Lung (tissue), 12 donors: ENCODE measurements around the gene SPINDOC. TPM values are rescaled to one million over a fixed set of nuclear protein-coding genes. Genes with fewer than 3 reads are reported as not detected.

ENCODE experiments used
- ATAC-seq: fragments of 200-7000 bp; cut with Tn5 transposase; one replicate; pipeline ENCODE4 v1.9.1; 2020; ENCODE audit warnings: moderate number of reproducible peaks; ENCODE audit not compliant: insufficient read depth, low FRiP score
- DNase-seq, 3 donors: peaks; one replicate each; pipeline ENCODE4 v3.0.0-alpha.2; 2013 to 2017
- H3K27ac ChIP-seq, 2 donors: one replicate each; pipeline ENCODE4 v1.5.1; 2013; ENCODE audit warnings: mild to moderate bottlenecking in 2 of 2, moderate library complexity in 2 of 2, control low read depth in 1 of 2, inconsistent platforms in 1 of 2, low read depth in 1 of 2, low read length in 1 of 2
- H3K27me3 ChIP-seq, 3 donors: one replicate each; pipeline ENCODE4 v1.5.1; 2013; ENCODE audit warnings: low read length in 2 of 3; ENCODE audit not compliant: control insufficient read depth in 3 of 3, insufficient read depth in 3 of 3
- H3K36me3 ChIP-seq, 4 donors: one replicate each; pipeline ENCODE4 v1.5.1; 2013; ENCODE audit warnings: low read length in 4 of 4, mild to moderate bottlenecking in 1 of 4, moderate library complexity in 1 of 4; ENCODE audit not compliant: control insufficient read depth in 4 of 4, insufficient read depth in 4 of 4
- H3K4me1 ChIP-seq, 5 donors: one replicate each; pipeline ENCODE4 v1.5.1; 2013; ENCODE audit warnings: low read length in 5 of 5, mild to moderate bottlenecking in 2 of 5, moderate library complexity in 1 of 5; ENCODE audit not compliant: control insufficient read depth in 5 of 5, insufficient read depth in 5 of 5
- H3K4me3 ChIP-seq: one replicate; pipeline ENCODE4 v1.5.1; 2013; ENCODE audit warnings: mild to moderate bottlenecking, control low read depth, moderate library complexity
- H3K9ac ChIP-seq, 2 donors: one replicate each; pipeline ENCODE4 v1.5.1; 2013; ENCODE audit warnings: low read length in 2 of 2, control low read depth in 1 of 2; ENCODE audit not compliant: insufficient read depth in 1 of 2
- H3K9me3 ChIP-seq, 4 donors: one replicate each; pipeline ENCODE4 v1.5.1; 2013; ENCODE audit warnings: low read length in 3 of 4, mild to moderate bottlenecking in 1 of 4, moderate library complexity in 1 of 4; ENCODE audit not compliant: control insufficient read depth in 4 of 4, insufficient read depth in 3 of 4
- CTCF ChIP-seq: IDR thresholded peaks from 2 replicates; pipeline ENCODE4 v1.5.1; 2012; ENCODE audit warnings: mild to moderate bottlenecking; ENCODE audit errors: control extremely low read depth, extremely low read depth
- WGBS, 2 donors: extraction: QIAGEN DNeasy Blood & Tissue Kit; methylation state at CpG; one replicate each; pipeline ENCODE4 v1.1.7; 2013; 5-methylcytosine and 5-hydroxymethylcytosine counted together
- polyA plus RNA-seq, 2 donors: library from polyadenylated mRNA; stranded (reverse); fragments of 200-250 nt; gene quantifications; one replicate each; pipeline ENCODE4 v1.2.1, GENCODE V29; 2013
- total RNA-seq, 2 donors: library from RNA; depleted of rRNA in 1 of 2; stranded (reverse); fragments of >200 nt in 1 of 2; gene quantifications; one replicate each; pipeline ENCODE4 v1.2.1, GENCODE V29; 2014 to 2021
- donor health status: control.
- donor health status: control.
- donor health status: Bipolar disorder and iron deficiency.
- donor health status: healthy.
- donor health status: DM: yes; HTN: yes; CAD: no.

The SPINDOC gene
- total and polyA plus RNA-seq, 4 donors, result 9.9 to 23.9 (median 14.2) TPM

- H3K4me1 ChIP-seq, result peaks cover 16 to 28% (median 24%) of the 10 kb centered on the region in 5 donors
- H3K27me3 ChIP-seq, result no peaks in the 10 kb centered on the region
- H3K27ac ChIP-seq, result no peak overlapping the region
- H3K36me3 ChIP-seq, result peaks cover 0 to 5% (median 1%) of the 10 kb centered on the region in 4 donors
- 16 to 30% methylated on average over 4 of the region's 4 CpGs for WGBS, 2 donors
- H3K9ac ChIP-seq, result no peak overlapping the region
- H3K4me3 ChIP-seq, result no peak overlapping the region
- peak; percentile 59 for ATAC-seq
- H3K9me3 ChIP-seq, result no peaks in the 10 kb centered on the region
- peak; percentile 64 to 87 (median 72) for DNase-seq
- no peak for TF ChIP-seq CTCF
These were observed 53.0 kb downstream of the SPINDOC start for GRCh38 chr11:63866211-63866610.

DNA sequence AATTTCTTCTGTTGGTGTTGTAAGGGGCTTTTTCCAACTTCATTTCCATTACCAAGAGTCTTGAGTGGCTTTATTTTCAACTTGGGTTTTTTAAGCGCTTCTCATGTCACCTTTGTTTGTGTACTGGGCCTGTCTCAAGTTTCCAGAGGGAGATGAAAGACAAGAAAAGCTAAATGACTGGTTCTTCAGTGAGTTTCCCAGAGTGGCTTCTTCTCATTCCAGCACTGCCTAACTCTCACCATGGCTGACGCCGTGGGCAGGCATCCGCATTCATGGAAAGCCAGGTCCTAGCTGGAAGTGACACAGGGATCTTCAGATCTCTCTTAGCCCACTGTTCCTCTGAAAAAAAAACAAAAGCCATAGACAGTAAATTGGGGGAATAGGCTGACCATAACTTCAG, 54.3 kb downstream of the SPINDOC start:
- ATAC-seq (no peak), DNase-seq (no peak)
- H3K9ac ChIP-seq, result no peak overlapping the region
- no peaks in the 10 kb centered on the region for H3K9me3 ChIP-seq
- H3K4me1 ChIP-seq, result peaks cover 21 to 32% (median 28%) of the 10 kb centered on the region in 5 donors
- H3K27me3 ChIP-seq, result no peaks in the 10 kb centered on the region
- no peak for TF ChIP-seq CTCF
- peaks cover 0 to 3% (median 1%) of the 10 kb centered on the region in 4 donors for H3K36me3 ChIP-seq
- no peak overlapping the region for H3K27ac ChIP-seq
- no peak overlapping the region for H3K4me3 ChIP-seq
- WGBS, 2 donors, result 72 to 79% methylated on average over 4 of the region's 4 CpGs

- Histone ChIP-seq H3K9ac (no peak overlapping the region), H3K4me1 (peaks cover 22 to 36% (median 32%) of the 10 kb centered on the region in 5 donors), H3K4me3 (no peak overlapping the region), H3K27ac (peak overlapping the region in 1 of 2 donors; percentile 58), H3K27me3 (no peaks in the 10 kb centered on the region), H3K36me3 (peaks cover 0 to 2% (median 1%) of the 10 kb centered on the region in 4 donors), H3K9me3 (no peaks in the 10 kb centered on the region)
- 32 to 38% methylated on average over 9 of the region's 9 CpGs for WGBS, 2 donors
- ATAC-seq (no peak), DNase-seq (no peak)
- TF ChIP-seq CTCF, result no peak
These were observed 55.3 kb downstream of the SPINDOC start for GRCh38 chr11:63868399-63869064.
